Central memory CD4-positive, alpha-beta T cell (primary cell): ENCODE data around the gene KDM1A.

Experiments used
- DNase-seq: peaks from one replicate; pipeline ENCODE4 v3.0.0; 2022

Gene KDM1A

GRCh38 chr1:23018661-23019093 is 591 bp upstream of the KDM1A start:
- DNase-seq = no peak

- DNase-seq = peak; percentile 6
Measured at GRCh38 chr1:23019863-23020625, 776 bp downstream of the KDM1A start.

DNA sequence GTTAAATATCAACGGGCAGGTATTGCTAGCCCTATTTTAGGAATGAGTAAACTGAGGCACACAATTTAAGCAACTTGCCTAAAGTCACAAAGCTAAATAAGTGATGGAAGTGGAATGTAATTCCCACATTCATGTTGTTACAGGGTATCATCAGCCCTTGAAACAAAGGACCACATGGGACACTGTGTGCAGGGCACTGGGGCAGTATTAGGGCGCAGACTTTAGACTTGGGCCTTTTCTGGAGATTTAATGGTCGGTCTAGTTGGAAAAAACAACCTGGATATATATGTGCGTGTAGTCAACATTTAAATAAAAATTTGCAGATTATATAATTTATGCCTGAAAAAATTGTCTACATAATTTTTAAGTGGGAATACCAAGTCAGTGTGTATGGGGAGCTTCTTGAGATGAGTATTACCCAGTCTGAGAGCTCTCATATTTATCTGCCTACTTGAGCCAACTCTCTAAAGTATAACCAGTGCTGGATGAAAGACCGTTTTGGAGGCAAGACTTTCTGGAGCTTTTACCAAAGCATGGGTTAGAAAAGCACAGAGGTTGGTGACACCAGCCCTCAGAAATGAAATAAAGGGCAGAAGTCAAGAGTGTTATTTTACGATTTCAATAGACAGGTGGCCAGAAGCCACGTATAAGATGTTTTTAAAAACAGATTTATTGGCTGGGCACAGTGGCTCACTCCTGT is 1.6 kb downstream of the KDM1A start:
- DNase-seq = no peak

- DNase-seq = no peak
Measured at GRCh38 chr1:23021834-23022233, 2.6 kb downstream of the KDM1A start.

DNA sequence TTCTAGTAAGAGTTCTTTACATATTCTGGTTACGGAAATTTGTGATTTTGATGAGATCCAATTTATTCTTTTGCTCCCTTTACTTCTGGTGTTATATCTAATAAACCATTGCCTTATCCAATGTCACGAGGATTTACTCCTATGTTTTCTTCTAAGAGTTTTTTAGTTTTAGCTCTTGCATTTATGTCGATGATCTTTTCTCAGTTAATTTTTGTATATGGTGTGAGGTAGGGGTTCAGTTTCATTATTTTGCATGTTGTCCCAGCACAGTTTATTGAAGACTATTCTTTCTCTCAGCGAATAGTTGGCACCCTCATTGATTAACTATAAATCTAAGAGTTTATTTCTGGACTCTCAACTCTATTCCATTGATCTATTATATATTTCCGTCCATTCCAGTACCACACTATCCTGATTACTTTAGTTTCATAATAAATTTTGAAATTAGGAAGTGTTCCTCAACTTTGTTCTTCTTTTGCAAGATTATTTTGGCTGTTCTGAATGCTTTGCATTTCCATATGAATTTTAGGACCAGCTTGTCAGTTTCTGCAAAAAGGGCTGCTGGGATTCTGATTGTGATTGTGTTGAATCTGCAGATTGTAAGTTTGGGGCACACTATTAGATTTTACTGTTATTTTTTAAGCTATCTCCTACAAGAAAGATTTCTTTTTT is 4.0 kb downstream of the KDM1A start:
- no peak for DNase-seq

DNA sequence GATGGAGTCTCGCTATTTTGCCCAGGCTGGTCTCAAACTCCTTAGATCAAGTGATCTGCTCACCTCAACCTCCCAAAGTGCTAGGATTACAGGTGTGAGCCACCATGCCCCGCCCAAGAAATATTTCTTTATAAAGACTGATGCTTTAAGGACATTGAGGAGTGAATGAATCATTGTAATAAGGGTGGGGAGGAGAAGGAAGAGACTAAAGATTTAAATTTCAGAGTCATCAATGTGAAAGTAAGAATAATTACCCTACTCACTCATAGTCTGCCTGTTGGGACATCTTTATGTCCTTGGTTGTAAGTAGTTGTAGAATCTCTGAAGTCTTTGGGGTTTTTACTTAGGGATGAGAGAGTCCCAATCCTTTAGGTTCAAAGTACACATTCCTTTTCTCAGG is 7.3 kb downstream of the KDM1A start:
- no peak for DNase-seq

GRCh38 chr1:23027352-23027907 is 8.2 kb downstream of the KDM1A start:
- DNase-seq = no peak

- DNase-seq = no peak
Measured at GRCh38 chr1:23029337-23029736, 10.1 kb downstream of the KDM1A start.

DNA sequence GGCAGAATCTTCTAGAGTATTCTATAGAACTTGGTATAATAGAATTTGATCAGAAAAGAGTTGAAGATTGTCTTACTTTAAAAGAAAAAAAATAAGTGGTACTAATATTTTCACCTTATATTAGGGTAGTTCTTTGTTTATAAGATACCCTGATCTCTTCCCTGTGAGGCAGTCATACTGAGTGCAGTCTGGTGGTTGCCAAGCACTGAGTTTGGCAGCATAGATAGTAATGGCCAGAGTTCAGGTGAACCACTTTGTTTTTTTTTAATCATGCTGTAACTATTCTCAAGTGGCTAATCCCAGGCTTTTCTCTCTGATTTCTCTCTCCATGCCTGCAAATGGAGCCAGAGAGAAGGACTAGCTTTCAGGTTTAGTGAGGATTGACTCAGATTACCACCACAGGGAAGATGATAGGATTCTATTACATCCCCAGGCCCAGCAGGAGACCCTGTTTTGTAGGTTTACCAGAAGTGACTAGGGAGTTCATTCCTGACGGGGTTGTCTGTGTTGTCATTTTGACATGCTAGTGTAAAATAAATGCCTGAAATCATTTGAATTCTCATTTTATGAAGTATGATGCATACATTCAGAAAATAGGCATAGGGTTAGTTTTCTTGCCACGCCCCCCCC is 16.7 kb downstream of the KDM1A start:
- DNase-seq = no peak

GRCh38 chr1:23037081-23037740 is 17.9 kb downstream of the KDM1A start:
- no peak for DNase-seq

DNA sequence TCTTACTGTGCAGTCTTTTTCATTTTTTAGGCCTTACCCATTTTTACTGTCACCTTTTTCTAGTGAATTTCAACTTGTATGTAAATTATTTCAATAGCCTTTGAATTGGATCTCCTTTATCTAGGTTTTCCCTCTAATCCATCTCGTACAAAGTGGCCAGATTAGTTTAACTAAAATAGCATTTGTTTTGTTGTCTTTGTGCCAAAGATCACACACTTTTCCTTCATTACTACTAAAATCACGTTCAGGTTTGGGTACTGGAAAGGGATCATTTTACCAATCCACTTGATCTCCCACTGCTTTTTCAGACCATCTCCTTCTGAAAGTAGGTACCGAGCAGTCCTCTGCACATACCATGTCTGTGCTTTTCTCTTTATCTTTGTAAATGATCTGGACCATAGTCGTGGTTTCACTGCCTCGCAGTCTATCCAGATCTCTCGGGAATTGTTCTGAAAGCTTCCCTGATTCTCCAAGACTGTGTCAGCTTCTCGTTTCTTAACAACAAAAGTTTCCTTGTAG is 20.1 kb downstream of the KDM1A start:
- no peak for DNase-seq

DNA sequence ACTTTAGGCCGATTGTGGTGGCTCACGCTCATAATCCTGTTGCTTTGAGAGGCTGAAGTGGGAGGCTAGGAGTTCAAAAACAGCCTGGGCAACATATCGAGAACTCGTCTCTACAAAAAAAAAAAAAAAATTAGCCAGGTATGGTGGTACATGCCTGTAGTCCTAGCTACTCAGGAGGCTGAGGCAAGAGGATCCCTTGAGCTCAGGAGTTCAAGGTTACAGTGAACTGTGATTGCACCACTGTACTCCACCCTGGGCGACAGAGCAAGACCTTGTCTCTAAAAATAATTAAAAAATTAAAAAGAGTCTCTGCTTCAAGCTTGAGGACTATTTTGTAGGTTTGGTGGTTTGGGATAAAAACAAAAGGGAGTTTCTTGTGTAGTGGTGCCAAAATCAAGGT is 21.2 kb downstream of the KDM1A start:
- no peak for DNase-seq

GRCh38 chr1:23044035-23044434 is 24.8 kb downstream of the KDM1A start:
- DNase-seq = no peak

- no peak for DNase-seq
Measured at GRCh38 chr1:23050201-23050600, 30.9 kb downstream of the KDM1A start.

GRCh38 chr1:23051290-23051909 is 32.1 kb downstream of the KDM1A start:
- no peak for DNase-seq

GRCh38 chr1:23057301-23057700 is 38.0 kb downstream of the KDM1A start:
- DNase-seq = no peak

DNA sequence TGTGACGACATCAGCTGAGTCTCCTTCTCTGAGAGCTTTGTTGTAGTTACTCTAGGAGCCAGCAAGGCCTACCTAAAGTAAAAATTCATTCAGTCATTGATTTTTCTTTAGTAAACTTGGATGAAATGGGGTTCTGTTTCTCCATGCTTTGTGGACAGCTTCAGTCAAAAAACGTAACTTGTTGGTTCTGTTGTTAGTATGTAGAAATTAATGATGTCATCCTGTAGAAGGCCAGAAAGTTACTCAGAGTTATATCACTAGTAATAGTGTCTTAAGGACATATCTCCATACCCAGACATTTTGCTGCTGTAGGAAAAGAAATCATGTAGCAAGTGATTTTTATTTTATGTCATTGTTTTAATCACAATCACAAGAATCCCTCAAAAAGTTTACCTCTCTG is 43.0 kb downstream of the KDM1A start:
- no peak for DNase-seq

DNA sequence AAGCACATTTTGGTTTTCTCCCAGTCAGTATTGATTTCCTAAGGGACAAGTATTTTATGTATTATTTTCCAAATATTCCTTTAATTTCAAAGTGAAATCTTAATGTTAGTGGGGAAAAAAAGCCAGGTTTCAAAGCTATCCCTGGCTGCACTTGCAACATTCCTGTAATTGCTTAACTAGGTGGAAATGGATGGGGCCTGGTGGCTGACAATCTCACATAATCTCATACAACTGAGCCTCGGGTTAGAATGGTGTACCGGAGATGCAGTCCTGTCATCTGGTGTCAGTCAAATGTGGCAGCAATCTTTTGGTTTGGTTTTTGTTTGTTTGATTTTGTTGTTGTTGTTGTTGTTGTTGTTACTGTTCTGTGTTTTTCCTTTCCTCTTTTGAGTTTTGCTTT is 46.1 kb downstream of the KDM1A start:
- DNase-seq = no peak

DNA sequence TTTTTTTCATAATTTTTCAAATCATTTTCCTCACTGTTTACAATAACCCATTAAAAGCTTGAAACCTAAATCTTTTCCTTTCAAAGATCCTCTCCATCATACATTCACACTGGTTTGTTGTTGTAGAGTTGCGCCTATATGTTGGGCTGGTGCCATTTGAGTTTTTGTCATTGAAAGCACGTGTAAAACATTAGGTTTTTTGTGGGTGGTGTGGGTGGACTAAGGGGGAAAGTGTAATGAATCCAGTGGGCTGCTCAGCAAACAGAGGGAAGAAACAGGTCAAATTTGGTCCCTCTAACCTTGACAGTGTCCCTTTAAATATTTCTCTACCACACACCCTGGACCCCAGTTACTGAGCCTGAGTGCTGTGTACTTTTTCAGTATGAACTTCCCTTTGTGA is 46.8 kb downstream of the KDM1A start:
- no peak for DNase-seq

- DNase-seq = no peak
Measured at GRCh38 chr1:23069149-23069548, 49.9 kb downstream of the KDM1A start.

GRCh38 chr1:23069675-23070074 is 50.4 kb downstream of the KDM1A start:
- no peak for DNase-seq

GRCh38 chr1:23074012-23074411 is 54.7 kb downstream of the KDM1A start:
- DNase-seq = no peak
